Measurements from ENCODE around the gene SLC25A42.

The SLC25A42 gene

DNA sequence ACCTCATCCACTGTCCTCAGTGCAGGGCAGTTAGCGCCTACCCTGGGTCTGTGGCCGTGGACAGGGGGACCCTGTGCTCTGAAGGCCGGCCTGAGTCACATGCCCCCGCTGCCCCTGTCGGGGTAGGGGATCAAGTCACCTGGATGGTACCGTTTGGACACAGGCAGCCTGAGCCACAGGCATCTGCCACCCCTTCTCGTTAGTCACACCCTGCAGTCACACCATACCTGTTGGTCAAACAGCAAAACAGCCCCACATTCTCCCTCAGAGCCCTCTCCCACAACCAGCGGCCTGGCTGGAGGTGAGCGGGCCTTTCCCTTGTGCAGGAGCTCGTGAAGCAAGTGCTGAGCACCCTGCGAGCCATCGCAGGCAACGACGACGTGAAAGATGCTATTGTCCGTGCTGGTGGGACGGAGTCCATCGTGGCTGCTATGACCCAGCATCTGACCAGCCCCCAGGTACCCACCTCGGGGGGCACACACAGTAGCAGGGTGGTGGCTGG is 8.8 kb upstream of the SLC25A42 start:
- no peak for DNase-seq (ENCODE audit: low read depth)
- TF ChIP-seq, protein P1, sequence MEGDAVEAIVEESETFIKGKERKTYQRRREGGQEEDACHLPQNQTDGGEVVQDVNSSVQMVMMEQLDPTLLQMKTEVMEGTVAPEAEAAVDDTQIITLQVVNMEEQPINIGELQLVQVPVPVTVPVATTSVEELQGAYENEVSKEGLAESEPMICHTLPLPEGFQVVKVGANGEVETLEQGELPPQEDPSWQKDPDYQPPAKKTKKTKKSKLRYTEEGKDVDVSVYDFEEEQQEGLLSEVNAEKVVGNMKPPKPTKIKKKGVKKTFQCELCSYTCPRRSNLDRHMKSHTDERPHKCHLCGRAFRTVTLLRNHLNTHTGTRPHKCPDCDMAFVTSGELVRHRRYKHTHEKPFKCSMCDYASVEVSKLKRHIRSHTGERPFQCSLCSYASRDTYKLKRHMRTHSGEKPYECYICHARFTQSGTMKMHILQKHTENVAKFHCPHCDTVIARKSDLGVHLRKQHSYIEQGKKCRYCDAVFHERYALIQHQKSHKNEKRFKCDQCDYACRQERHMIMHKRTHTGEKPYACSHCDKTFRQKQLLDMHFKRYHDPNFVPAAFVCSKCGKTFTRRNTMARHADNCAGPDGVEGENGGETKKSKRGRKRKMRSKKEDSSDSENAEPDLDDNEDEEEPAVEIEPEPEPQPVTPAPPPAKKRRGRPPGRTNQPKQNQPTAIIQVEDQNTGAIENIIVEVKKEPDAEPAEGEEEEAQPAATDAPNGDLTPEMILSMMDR (IDR thresholded peaks at IDR 0.05; ENCODE audit: low read depth, low read length, missing control alignments): no peak
- H3K4me3 ChIP-seq (ENCODE audit: low read depth, low read length): no peak overlapping the region

DNA sequence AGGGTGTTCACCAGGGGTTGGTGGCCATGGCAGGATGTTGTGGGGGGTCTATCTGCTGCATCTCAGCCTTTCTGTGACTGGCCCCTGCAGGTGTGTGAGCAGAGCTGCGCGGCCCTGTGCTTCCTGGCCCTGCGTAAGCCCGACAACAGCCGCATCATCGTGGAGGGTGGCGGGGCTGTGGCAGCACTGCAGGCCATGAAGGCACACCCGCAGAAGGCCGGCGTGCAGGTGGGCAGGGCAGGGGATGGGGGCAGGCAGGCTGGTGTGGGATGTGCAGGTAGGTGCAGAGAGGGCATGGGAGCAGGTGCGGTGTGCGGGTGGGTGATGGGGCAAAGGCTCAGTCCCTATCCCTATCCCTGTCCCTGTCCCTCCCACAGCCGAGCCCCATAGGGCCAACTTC is 8.1 kb upstream of the SLC25A42 start:
- TF ChIP-seq, protein P1 (IDR thresholded peaks at IDR 0.05; ENCODE audit: low read depth, low read length, missing control alignments): no peak
- DNase-seq (ENCODE audit: low read depth): no peak
- H3K4me3 ChIP-seq (ENCODE audit: low read depth, low read length): no peak overlapping the region

DNA sequence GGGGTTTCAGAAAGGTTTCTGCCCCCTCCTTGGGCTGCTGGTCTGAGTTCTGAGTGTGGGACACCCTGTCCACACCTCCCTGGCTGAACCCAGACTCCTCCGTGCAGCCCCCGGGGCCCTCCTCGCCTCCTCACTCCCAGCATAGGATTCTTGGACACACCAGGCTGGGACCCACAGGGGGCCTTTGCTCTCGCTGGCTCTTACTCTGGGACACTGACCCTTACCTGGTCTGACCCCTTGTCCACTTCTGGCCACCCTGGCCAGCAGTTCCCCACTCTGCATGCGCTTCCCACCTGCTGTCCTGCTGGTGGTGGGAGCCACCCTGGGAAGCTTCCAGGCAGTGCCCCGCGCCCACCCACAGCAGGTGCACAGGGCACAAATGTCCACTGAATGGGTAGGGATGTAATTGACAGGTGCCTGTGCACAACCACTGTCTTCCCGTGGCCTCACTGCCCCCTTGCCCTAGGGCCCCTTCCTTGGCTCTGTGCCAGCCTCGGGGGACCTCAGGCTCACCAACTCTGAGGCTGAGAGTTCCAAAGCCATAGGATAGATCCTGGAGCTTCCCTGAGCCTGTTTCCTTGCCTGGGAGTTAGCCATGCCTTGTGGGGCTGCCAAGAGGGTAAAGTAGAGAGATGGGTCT is 7.0 kb upstream of the SLC25A42 start:
- H3K4me3 ChIP-seq (ENCODE audit: low read depth, low read length): no peak overlapping the region
- TF ChIP-seq, protein P1 (IDR thresholded peaks at IDR 0.05; ENCODE audit: low read depth, low read length, missing control alignments): no peak
- DNase-seq (ENCODE audit: low read depth): no peak

DNA sequence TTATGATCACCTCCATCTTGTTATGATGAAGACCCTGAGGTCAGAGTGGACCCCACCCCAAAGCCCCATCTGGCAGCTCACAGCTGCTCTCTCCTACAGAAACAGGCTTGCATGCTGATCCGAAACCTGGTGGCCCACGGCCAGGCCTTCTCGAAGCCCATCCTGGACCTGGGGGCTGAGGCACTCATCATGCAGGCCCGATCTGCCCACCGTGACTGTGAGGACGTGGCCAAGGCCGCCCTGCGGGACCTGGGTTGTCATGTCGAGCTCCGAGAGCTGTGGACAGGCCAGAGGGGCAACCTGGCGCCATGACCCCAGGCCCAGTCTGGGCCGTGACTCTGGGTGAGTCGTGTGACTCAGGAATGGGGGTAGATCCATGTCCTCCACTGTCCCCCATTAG is 6.5 kb upstream of the SLC25A42 start:
- DNase-seq (ENCODE audit: low read depth): no peak
- TF ChIP-seq, protein P1 (IDR thresholded peaks at IDR 0.05; ENCODE audit: low read depth, low read length, missing control alignments): no peak
- H3K4me3 ChIP-seq (ENCODE audit: low read depth, low read length): no peak overlapping the region

DNA sequence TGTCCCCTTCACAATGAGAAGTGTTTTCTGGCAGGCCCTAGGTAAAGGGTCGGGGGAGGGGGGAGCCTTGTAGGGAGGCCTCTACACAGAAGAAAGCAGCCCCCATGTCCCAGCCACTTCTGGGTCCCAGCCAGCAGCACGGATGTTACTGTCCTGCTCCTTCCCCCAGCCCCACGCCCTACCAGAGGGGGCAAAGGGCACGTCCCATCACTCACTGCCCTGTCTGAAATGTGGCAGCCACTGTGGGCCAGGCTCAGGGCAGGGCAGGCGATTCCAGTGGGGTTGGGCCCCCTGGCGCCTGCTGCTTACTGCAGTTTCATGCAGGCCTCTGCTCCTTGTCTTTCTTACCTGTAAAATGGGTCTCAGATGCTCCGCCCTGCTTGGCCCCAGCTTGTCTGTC is 6.1 kb upstream of the SLC25A42 start:
- DNase-seq (ENCODE audit: low read depth): no peak
- TF ChIP-seq, protein P1 (IDR thresholded peaks at IDR 0.05; ENCODE audit: low read depth, low read length, missing control alignments): no peak
- no peak overlapping the region for H3K4me3 ChIP-seq (ENCODE audit: low read depth, low read length)

DNA sequence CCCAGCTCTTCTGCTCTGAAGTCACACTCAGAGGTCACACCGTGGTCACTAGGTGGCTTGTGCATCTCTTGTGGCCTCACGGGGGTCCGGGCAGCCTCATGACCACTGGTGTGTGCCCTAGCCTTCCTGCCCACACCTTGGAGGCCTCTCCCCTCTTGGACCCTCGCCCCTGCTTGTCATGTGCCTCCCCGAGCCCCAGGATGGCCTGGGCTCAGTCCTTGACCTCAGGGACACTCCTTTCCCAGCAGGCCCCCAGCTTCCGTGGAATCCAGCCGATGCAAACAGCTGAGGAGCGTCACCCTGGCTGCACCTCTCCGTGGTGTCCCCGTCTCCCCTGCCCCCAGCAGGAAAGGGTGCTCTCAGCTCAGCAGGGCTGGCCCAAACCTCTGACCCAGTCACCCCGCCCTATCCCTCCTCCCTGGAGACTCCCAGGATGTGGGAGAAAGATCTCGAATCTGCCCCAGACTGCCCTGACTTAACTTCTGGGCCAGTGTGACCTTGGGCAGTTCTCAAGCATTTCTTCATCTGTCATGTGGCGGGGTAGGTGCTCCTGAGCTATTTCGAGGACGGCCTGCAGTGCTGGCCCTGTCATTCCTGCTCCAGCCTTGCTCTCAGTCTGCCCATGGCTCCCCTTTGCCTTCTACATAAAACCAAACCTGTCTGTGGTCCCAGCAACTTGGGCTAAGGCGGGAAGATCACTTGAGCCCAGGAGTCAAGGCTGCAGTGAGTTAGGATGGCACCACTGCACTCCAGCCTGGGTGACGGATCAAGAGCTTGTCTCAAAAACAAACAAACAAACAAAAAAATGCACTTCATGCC is 4.6 kb upstream of the SLC25A42 start:
- H3K4me3 ChIP-seq (ENCODE audit: low read depth, low read length): no peak overlapping the region
- no peak for DNase-seq (ENCODE audit: low read depth)
- TF ChIP-seq, protein P1 (IDR thresholded peaks at IDR 0.05; ENCODE audit: low read depth, low read length, missing control alignments): no peak

All from GM12864 (cell line).